Stimulated activated CD8-positive, alpha-beta memory T cell treated with anti-CD3 and anti-CD28 coated beads, Interleukin-4, amount 100 ng/mL, for 4 hours (primary cell): ENCODE measurements around the gene ILKAP.

ENCODE experiments used
- DNase-seq, 2 donors: peaks; one replicate each; pipeline ENCODE4 v3.0.0-alpha.2; 2020; ENCODE audit warnings: low read depth in 2 of 2, low spot score in 1 of 2

Gene ILKAP

GRCh38 chr2:238152771-238153688 is 50.5 kb downstream of the ILKAP start:
- DNase-seq = no peak

- no peak for DNase-seq
Observed at GRCh38 chr2:238151628-238152235, 51.8 kb downstream of the ILKAP start.

GRCh38 chr2:238151205-238151604 is 52.3 kb downstream of the ILKAP start:
- DNase-seq = no peak

GRCh38 chr2:238150686-238151085 is 52.8 kb downstream of the ILKAP start:
- DNase-seq = no peak

GRCh38 chr2:238149841-238150572 is 53.5 kb downstream of the ILKAP start:
- no peak for DNase-seq

GRCh38 chr2:238148981-238149380 is 54.5 kb downstream of the ILKAP start:
- DNase-seq = no peak

GRCh38 chr2:238146884-238147544 is 56.5 kb downstream of the ILKAP start:
- no peak for DNase-seq

GRCh38 chr2:238145851-238146250 is 57.6 kb downstream of the ILKAP start:
- DNase-seq = no peak

- no peak for DNase-seq
Observed at GRCh38 chr2:238145046-238145445, 58.4 kb downstream of the ILKAP start.

- no peak for DNase-seq
Observed at GRCh38 chr2:238144262-238144661, 59.2 kb downstream of the ILKAP start.

GRCh38 chr2:238143239-238143951 is 60.1 kb downstream of the ILKAP start:
- DNase-seq = no peak

GRCh38 chr2:238142382-238143205 is 60.9 kb downstream of the ILKAP start:
- DNase-seq = no peak

- no peak for DNase-seq
Observed at GRCh38 chr2:238141541-238142318, 61.8 kb downstream of the ILKAP start.

GRCh38 chr2:238140721-238141540 is 62.6 kb downstream of the ILKAP start:
- DNase-seq = no peak

GRCh38 chr2:238140040-238140439 is 63.5 kb downstream of the ILKAP start:
- no peak for DNase-seq

- DNase-seq = no peak
Observed at GRCh38 chr2:238139196-238140039, 64.1 kb downstream of the ILKAP start.
